SIG-M5 (cell line): Measurements from ENCODE around the gene ZNF92.
"Not testable (repeated sequence)": the region's sequence is repeated elsewhere in the genome, so short reads cannot be mapped to it uniquely, and the experiment has no call there.

Experiments used
- DNase-seq: peaks from one replicate; lab custom pipeline; 2025; lab: John Stamatoyannopoulos, UW

ZNF92 gene

DNA sequence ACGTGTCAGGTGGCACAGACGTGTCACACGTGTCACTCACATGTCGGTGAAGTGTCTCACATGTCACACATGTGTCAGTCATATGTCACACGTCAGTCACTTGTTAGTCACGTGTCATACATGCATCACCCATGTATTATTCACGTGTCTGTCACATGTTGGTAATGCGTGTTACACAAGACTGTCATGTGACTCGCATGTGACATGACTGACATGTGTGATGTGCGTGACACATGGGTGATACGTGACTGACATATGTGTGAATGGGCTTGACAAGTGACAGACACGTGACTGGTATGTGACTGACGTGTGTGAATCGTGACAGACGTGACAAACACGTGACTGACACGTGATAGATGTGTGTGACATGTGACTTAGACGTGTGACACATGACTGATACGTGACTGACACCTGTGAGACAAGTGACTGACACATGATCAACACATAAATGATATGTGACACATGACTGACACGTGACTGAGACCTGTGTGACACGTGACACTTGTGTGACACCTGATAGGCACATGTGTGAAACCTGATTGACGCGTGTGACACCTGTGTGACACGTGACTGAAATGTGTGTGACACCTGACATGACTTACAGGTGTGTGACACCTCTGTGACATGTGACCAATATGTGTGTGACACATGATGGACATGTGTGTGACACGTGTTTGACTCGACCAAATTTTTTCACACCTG, 56.1 kb downstream of the ZNF92 start:
- DNase-seq, result no peak

GRCh38 chr7:65430344-65431186, 56.9 kb downstream of the ZNF92 start:
- DNase-seq, result no peak

- no peak for DNase-seq
Observed at GRCh38 chr7:65434307-65434706, 60.7 kb downstream of the ZNF92 start.

- DNase-seq, result no peak
Observed at GRCh38 chr7:65436163-65436562, 62.5 kb downstream of the ZNF92 start.

- no peak for DNase-seq
Observed at GRCh38 chr7:65438598-65438997, 64.9 kb downstream of the ZNF92 start.

- DNase-seq, result no peak
Observed at GRCh38 chr7:65441010-65441409, 67.4 kb downstream of the ZNF92 start.

- no peak for DNase-seq
Observed at GRCh38 chr7:65444205-65444842, 70.7 kb downstream of the ZNF92 start.

DNA sequence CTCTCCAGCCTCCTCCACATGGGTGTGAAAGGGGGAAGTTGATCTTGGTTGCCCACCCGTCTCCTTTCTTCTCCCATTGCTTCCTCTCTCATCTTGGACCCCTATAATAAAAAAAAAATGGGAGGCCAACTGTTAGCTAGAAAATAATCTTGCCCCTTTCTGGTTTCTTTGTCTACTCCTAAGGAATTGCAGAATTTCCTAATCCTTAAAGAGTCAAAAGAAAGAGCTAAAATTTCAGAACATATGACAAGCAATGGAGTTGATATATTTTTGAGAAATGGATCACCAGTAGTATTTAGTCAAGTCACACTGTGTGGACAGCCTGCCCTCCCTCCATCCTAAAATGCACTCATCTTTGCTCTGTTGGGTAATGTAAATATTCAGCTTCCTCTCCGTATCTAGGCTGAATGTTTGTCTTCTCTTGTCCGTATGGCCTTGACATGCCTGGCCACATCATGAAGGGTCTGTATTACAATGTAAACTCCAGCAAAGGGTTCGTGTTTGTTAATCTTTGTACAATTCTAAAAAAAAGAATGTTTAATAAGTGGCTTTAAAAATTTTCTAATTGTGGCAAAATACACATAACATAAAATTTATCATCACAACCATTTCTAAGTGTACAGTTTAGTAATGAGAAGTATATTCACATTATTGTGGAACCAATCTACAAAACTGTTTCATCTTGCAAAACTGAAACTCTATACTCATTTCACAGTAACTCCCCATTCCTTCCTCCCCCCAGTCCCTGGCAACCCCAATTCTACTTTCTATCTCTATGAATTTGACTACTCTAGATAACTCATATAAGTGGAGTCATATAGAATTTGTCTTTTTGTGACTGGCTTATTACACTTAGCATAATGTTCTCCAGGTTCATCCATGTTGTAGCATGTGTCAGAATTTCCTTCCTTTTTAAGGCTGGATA, 71.5 kb downstream of the ZNF92 start:
- no peak for DNase-seq

DNA sequence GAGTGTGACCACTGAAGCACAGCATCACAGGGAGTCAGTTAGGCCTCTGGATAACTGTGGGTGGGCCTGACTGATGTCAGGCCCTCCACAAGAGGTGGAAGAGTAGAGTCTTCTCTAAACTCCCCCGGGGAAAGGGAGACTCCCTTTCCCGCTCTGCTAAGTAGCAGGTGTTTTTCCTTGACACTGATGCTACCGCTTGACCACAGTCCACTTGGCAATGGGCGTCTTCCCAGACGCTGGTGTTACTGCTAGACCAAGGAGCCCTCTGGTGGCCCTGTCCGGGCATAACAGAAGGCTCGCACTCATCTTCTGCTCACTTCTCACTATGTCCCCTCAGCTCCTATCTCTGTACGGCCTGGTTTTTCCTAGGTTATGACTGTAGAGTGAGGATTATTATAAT, 73.4 kb downstream of the ZNF92 start:
- not testable (repeated sequence) for DNase-seq

DNA sequence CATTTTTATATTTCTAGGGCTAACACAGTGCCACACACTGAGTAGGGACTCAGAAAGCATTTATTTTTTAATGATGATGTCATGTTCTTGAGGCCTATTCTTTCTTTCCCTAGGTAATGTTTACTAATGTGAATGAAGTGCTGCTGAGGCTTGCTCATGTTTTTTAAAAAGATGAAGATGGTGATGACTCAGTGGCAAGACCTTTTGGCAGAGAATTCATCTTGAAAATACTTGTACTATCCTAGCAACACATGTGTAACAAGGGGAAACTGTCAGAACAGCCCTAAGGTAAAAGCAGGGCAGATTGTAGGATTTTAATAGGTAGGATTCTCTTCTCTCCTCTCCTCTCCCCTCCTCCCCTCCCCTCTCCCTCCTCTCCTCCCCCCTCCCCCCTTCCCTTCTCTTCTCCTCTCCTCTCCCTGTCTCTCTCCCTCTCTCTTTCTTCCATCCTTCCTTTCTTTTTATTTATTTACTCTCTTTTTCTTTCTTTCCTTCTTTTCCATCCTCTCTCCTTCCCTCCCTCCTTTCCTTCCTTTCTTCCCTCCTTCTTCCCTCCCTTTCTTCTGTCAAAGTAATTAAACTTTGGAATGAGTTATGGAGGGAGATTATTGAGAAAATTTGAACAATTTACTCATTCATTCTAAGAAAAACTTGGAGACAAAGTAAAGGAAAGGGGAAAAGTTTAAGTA, 75.3 kb downstream of the ZNF92 start:
- DNase-seq, result no peak

DNA sequence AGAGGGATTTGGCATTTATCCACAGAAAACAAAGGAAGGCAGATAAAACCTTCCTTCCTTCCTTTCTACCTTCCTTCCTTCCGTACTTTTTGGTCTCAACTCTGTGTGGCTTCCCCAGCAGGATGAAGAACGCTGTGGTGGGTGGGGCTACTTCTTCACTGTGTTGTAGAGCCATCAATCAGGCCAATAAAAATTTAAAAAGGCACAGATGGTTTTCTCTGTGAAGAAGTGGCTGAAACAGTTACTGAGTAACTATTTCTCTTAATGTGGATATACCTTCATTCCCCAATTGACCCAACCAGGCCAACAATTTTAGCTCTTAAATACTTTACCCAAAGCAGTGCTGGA, 75.8 kb downstream of the ZNF92 start:
- no peak for DNase-seq
